ENCODE measurements around the gene TXLNB.
"Not testable (repeated sequence)": the region's sequence is repeated elsewhere in the genome, so short reads cannot be mapped to it uniquely, and the experiment has no call there.

The TXLNB gene

DNA sequence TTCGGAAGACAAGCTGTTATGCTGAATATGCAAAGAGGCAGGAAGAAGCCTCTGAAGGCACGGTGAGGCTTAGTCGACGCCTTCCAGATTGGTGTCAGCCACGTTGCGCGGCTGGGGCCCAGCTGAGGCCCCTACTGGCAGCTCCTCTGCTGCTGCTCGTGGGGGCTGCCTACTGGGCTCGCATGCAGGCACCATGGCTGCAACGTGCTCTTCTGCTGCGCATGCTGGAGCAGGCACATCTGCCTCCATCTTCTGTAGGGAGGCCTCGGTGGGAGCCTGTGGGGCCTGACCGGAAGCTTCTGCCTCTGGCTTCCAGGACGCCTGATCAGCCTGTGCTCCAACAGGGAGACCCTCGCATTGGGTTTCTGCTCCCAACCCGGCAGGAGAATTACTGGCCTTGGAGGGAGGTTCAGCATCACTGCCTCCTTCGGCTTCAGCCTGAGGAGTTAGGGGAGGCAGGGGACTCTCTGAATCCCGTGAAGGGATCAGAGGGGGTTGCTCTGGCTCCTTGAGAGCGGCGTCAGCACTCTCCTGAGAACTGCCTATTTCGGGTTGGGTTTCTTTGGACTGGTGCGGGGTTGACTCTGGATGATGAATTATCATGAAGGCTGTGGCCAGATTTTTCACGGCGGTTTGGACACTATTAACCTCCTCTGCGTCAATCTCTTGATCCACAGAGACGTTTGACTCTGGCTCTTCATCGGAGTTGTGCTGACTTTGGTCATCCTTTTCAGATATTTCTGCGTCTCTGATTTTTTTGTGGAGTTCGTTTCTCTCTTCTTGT, 49.1 kb downstream of the TXLNB start:
- Histone ChIP-seq H3K27me3 (no peaks in the 10 kb centered on the region), H3K9me3 (no peaks in the 10 kb centered on the region), H3K36me3 (no peaks in the 10 kb centered on the region), H3K4me3 (no peak overlapping the region), H3K4me1 (peaks cover 0 to 29% (median 8%) of the 10 kb centered on the region in 4 donors), H3K27ac (no peak overlapping the region)
- DNase-seq: no peak
- TF ChIP-seq CTCF (IDR thresholded peaks at IDR 0.05): no peak
- intact Hi-C loops (cut with DNase I; ENCODE audit: low total_unique reads): no loop called here

DNA sequence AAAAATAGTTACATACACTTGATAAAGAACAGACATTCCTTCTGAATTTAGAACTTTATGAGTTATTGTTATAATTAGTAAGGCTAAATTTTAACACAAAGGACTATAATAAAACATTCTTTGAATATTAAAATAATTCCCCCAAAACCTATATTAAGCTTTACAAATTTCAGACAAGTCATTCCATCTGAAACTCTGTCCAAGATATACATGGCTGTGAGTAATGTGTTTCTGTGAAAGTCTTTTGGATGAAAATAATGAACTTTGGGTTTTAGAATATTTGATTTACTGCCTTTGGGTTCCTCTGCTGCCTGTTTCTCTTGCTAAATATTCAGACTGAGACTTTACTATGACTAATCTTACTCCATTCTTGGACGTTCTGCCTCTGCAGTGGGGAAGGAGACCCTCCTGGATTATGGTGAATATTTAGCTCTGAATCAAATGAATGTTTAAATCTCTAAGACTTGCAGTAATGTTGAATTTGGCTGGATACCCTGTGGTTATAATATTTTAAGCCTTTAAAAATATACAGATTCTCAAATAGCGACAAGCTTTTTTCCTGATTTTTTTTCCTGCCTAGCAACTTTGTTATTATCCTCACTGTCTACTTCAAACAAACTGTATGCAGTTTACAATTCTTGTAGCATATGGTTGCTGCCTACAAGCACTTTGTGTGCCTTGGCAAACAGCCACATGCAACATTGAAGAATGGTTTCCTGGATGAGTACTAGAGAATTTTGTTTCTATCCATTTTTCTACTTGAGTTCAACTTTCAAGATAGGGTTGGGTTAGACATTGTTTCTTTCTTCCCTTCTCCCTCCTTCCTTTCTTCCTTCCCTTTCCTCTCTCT, 51.4 kb downstream of the TXLNB start:
- Histone ChIP-seq H3K27me3 (no peaks in the 10 kb centered on the region), H3K36me3 (no peaks in the 10 kb centered on the region), H3K27ac (peak overlapping the region; percentile 51 to 60), H3K4me3 (no peak overlapping the region), H3K9me3 (no peaks in the 10 kb centered on the region), H3K4me1 (peaks cover 0 to 29% (median 8%) of the 10 kb centered on the region in 4 donors)
- intact Hi-C loops (cut with DNase I; ENCODE audit: low total_unique reads): no loop called here
- no peak for DNase-seq
- TF ChIP-seq CTCF (IDR thresholded peaks at IDR 0.05): no peak

DNA sequence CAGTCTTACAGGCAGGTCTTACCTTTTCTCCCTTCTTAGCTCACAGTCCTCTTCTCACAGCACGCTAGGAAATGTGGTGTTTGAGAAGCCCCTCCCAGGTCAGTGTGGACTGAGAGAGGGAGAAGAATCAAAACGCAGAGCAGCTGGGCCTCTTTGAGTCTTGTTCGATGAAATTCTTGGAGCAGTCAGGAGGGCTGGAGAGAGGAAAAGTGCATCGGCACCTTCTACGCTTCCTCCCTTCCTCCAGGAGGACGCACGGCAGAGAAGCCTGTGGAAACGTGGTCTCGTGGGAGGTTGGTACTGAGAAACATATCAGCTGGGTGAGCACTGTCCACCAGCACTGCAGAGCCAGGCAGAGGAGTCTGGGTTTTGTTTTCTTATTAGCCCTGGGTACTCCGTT, 52.7 kb downstream of the TXLNB start:
- Histone ChIP-seq H3K27me3 (no peaks in the 10 kb centered on the region), H3K4me1 (peaks cover 0 to 29% (median 8%) of the 10 kb centered on the region in 4 donors), H3K36me3 (no peaks in the 10 kb centered on the region), H3K4me3 (no peak overlapping the region), H3K27ac (peak overlapping the region; percentile 51 to 60), H3K9me3 (no peaks in the 10 kb centered on the region)
- DNase-seq: no peak
- no peak for TF ChIP-seq CTCF (IDR thresholded peaks at IDR 0.05)
- intact Hi-C loops (cut with DNase I; ENCODE audit: low total_unique reads): no loop called here

DNA sequence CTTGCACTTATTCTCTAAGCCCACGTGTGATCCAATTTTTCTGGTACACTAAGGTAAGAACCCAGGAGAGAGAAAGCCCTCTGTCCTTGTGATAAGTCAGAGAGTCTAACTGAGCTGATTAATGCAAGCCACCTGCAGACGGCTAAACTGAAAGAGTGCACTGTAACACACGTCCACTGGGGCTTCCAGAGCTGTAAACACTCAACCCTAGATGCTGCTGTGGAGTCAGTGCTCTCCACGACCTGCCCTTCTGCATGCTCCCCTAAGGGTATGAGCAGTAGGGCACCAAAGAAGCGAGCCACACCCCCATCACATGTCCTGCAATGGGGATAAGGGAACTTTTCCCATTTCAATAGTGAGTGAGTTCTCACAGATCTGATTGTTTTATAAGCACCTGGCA, 55.7 kb downstream of the TXLNB start:
- H3K4me1 ChIP-seq: peaks cover 0 to 25% (median 8%) of the 10 kb centered on the region in 4 donors
- H3K9me3 ChIP-seq: no peaks in the 10 kb centered on the region
- no peak overlapping the region for H3K4me3 ChIP-seq
- no peak for DNase-seq
- intact Hi-C loops (cut with DNase I; ENCODE audit: low total_unique reads): no loop called here
- H3K36me3 ChIP-seq: no peaks in the 10 kb centered on the region
- H3K27ac ChIP-seq: no peak overlapping the region
- TF ChIP-seq CTCF (IDR thresholded peaks at IDR 0.05): no peak
- no peaks in the 10 kb centered on the region for H3K27me3 ChIP-seq

DNA sequence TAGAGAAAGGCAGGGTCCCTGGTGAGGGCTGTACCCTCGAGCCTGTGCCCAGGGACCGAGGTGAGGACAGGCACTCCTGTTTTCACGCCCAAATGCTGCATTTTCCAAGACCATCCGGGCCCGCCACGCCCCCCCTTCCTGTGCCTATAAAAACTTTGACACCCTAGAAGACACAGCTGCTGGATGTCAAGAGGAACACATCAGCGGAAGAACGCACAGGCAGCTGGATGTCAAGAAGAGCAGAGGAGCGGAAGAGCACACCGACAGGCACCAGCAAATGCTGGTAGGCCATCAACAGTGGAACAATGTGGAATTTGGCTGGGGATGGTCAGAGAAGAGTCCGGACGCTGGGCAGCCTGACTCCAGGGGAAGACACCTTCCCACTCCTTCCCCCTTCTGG, 56.1 kb downstream of the TXLNB start:
- intact Hi-C loops (cut with DNase I; ENCODE audit: low total_unique reads): no loop called here

GRCh38 chr6:139234193-139234592, 57.6 kb downstream of the TXLNB start:
- intact Hi-C loops (cut with DNase I; ENCODE audit: low total_unique reads); H3K9me3 ChIP-seq; DNase-seq; H3K4me1 ChIP-seq; H3K27me3 ChIP-seq; H3K36me3 ChIP-seq; H3K27ac ChIP-seq; H3K4me3 ChIP-seq: not testable (repeated sequence)

More for the DNA sequence above, 56.1 kb downstream of the TXLNB start:
- H3K4me3 ChIP-seq: no peak overlapping the region
- H3K4me1 ChIP-seq: peaks cover 0 to 20% (median 6%) of the 10 kb centered on the region in 4 donors
- no peaks in the 10 kb centered on the region for H3K36me3 ChIP-seq
- H3K9me3 ChIP-seq: no peaks in the 10 kb centered on the region
- H3K27ac ChIP-seq: no peak overlapping the region
- no peak for TF ChIP-seq CTCF (IDR thresholded peaks at IDR 0.05)
- H3K27me3 ChIP-seq: no peaks in the 10 kb centered on the region
- DNase-seq: no peak
